HUES6 (cell line): Measurements from ENCODE around the gene TFDP3.
A peak's percentile ranks its signal among the peaks of the same experiment; 100 is the strongest.

Experiments used
- H3K27ac ChIP-seq: 2 replicates; pipeline ENCODE4 v1.7.0; 2013; ENCODE audit warnings: low read depth, mild to moderate bottlenecking, low read length, inconsistent platforms
- H3K27me3 ChIP-seq: 2 replicates; pipeline ENCODE4 v1.6.1; 2013; ENCODE audit warnings: low read length; ENCODE audit not compliant: control insufficient read depth, insufficient read depth
- H3K36me3 ChIP-seq: 2 replicates; pipeline ENCODE4 v1.6.1; 2013; ENCODE audit warnings: low read length; ENCODE audit not compliant: control insufficient read depth, insufficient read depth
- H3K4me1 ChIP-seq: 2 replicates; pipeline ENCODE4 v1.6.1; 2013; ENCODE audit warnings: low read length; ENCODE audit not compliant: control insufficient read depth, insufficient read depth
- H3K4me3 ChIP-seq: 2 replicates; pipeline ENCODE4 v1.5.1; 2013; ENCODE audit warnings: low read depth, low read length
- H3K9ac ChIP-seq: one replicate; pipeline ENCODE4 v1.6.1; 2013; ENCODE audit warnings: mild to moderate bottlenecking, low read length
- H3K9me3 ChIP-seq: 2 replicates; pipeline ENCODE4 v1.6.1; 2013; ENCODE audit warnings: low read depth, low read length; ENCODE audit not compliant: control insufficient read depth, insufficient read depth

TFDP3 gene

GRCh38 chrX:133218329-133218728, at the start of gene TFDP3:
Gene TFDP3 (minus strand): TSS chrX:133218354. CDS start chrX:133218259, 95 bp downstream.
- Histone ChIP-seq H3K36me3 (no peaks in the 10 kb centered on the region), H3K9ac (no peak within 1 kb of the TSS), H3K27ac (no peak within 1 kb of the TSS), H3K27me3 (peaks cover 4% of the 10 kb centered on the region; the same call in 1 of the 2 replicates), H3K4me3 (no peak within 1 kb of the TSS), H3K9me3 (no peaks in the 10 kb centered on the region), H3K4me1 (0 out of 2 replicates have a peak, but pooled peaks cover 1% of the 10 kb centered on the region)

DNA sequence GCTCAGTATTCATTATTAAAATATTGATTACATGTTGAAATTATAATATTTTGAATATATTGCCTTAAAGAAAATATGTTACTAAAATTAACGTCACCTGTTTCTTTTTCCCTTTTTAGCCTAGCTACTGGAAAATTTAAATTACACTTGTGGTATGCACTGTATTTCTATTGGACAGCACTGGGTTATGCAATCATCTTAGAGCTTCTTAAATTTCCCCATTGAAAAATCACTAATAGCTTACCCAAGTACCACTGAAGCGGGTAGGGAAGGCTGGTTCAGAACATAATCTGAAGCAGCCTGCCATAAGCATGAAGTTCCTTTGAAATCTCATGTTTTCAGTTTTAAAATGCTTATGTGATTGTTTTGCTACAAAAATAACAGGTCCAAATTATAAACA, 49.5 kb upstream of the TFDP3 start:
- Histone ChIP-seq H3K36me3 (no peaks in the 10 kb centered on the region), H3K27me3 (no peaks in the 10 kb centered on the region; the same call in 1 of the 2 replicates), H3K27ac (no peak overlapping the region), H3K4me1 (peaks cover 36% of the 10 kb centered on the region), H3K4me3 (no peak overlapping the region), H3K9ac (no peak overlapping the region), H3K9me3 (no peaks in the 10 kb centered on the region)

DNA sequence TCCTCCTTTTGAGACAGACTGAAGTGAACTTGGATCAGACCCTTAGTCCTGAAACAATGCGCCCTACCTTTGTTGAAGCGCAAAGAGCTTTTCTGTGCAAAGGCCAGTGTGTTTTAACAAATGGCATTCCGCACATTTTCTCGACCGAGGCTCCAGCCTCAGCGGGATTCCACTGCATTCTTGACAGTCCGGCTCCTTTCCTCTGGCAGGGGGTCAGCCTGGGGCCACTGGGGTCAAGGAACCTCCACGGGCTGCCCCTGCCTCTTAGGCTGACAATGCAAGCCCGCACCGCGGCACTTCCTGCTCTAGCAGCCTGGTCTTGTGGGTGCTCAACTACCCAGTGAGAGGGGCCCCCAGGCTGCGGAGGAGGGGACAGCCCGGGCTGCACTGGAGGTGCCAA, 47.2 kb upstream of the TFDP3 start:
- Histone ChIP-seq H3K36me3 (no peaks in the 10 kb centered on the region), H3K4me3 (peak overlapping the region; percentile 30; the same call in 1 of the 2 replicates), H3K9me3 (no peaks in the 10 kb centered on the region), H3K4me1 (peaks cover 36% of the 10 kb centered on the region), H3K27ac (peak overlapping the region; percentile 60; the same call in 1 of the 2 replicates), H3K9ac (peak overlapping the region; percentile 14), H3K27me3 (no peaks in the 10 kb centered on the region; the same call in 1 of the 2 replicates)

DNA sequence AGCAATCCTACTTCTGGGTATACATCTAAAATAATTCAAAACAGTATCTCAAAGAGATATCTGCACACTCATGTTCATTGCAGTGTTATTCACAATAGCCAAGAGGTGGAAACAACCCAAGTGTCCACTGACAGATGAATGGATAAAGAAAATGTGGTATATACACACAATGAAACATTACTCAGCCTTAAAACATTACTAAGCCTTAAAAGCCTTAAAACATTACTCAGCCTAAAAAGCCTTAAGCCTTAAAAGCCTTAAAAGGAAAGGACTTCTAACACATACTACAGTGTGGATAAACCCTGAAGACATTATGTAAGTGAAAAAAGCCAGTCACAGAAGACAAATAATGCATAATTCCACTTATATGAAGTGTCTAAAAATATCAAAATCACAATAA, 40.3 kb upstream of the TFDP3 start:
- no peaks in the 10 kb centered on the region for H3K36me3 ChIP-seq
- no peak overlapping the region for H3K27ac ChIP-seq
- no peaks in the 10 kb centered on the region for H3K27me3 ChIP-seq
- no peaks in the 10 kb centered on the region; the same call in 1 of the 2 replicates for H3K4me1 ChIP-seq
- H3K9me3 ChIP-seq: no peaks in the 10 kb centered on the region
- no peak overlapping the region for H3K4me3 ChIP-seq
- H3K9ac ChIP-seq: no peak overlapping the region

GRCh38 chrX:133254666-133255065, 36.5 kb upstream of the TFDP3 start:
- Histone ChIP-seq H3K27me3 (no peaks in the 10 kb centered on the region), H3K9me3 (no peaks in the 10 kb centered on the region), H3K4me3 (no peak overlapping the region), H3K9ac (no peak overlapping the region), H3K27ac (no peak overlapping the region), H3K36me3 (no peaks in the 10 kb centered on the region), H3K4me1 (peaks cover 15% of the 10 kb centered on the region)

- H3K27me3 ChIP-seq: no peaks in the 10 kb centered on the region
- H3K27ac ChIP-seq: no peak overlapping the region
- H3K9me3 ChIP-seq: peaks cover 20% of the 10 kb centered on the region
- no peaks in the 10 kb centered on the region for H3K36me3 ChIP-seq
- H3K4me1 ChIP-seq: peaks cover 29% of the 10 kb centered on the region
- H3K4me3 ChIP-seq: no peak overlapping the region
- H3K9ac ChIP-seq: no peak overlapping the region
Measured at GRCh38 chrX:133251204-133251603, 33.0 kb upstream of the TFDP3 start.

DNA sequence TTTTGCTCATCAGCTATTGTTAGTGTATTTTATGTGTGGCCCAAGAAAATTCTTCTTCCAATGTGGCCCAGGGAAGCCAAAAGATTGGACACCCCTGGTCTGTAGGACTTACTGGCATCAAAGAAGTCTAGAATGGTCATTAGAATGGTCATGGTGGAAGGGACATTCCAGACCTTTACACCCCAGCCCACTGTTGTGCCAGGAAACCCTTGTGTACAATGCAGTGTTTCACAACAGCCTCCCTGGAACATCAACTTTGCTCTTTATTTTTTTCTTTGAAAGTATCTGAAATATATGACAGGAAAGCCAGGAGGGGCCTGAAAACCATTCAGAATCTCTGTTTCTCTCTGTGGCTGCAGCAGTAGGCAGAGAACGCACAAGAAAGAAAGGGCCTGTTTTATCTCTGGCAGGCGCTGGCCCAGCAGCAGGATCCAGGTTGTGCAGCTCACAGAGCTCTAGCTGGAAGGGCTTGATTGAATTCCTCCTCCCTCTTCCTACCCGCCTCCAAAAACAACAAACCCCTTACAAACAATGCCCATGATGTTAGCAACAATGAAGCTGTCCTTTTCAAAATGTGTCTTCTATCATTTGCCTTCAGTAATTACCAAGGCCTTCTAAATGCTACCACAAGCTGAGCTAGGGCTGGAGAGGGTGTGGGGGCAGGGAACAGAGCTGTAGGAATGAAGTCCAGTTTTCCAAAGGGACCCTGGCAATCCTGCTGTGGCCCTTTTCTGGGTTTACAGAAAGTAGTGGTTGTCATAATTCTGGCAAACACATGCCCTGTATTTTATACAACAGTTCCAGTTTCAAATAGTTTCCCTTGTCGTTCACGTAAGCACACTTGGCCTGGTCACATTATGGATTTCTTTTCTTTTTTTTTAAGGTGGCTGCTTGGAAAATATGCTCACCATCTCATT, 32.3 kb upstream of the TFDP3 start:
- H3K9me3 ChIP-seq: peaks cover 28% of the 10 kb centered on the region
- H3K36me3 ChIP-seq: no peaks in the 10 kb centered on the region
- no peak overlapping the region for H3K27ac ChIP-seq
- H3K27me3 ChIP-seq: no peaks in the 10 kb centered on the region
- H3K9ac ChIP-seq: no peak overlapping the region
- H3K4me1 ChIP-seq: peaks cover 29% of the 10 kb centered on the region
- H3K4me3 ChIP-seq: no peak overlapping the region

DNA sequence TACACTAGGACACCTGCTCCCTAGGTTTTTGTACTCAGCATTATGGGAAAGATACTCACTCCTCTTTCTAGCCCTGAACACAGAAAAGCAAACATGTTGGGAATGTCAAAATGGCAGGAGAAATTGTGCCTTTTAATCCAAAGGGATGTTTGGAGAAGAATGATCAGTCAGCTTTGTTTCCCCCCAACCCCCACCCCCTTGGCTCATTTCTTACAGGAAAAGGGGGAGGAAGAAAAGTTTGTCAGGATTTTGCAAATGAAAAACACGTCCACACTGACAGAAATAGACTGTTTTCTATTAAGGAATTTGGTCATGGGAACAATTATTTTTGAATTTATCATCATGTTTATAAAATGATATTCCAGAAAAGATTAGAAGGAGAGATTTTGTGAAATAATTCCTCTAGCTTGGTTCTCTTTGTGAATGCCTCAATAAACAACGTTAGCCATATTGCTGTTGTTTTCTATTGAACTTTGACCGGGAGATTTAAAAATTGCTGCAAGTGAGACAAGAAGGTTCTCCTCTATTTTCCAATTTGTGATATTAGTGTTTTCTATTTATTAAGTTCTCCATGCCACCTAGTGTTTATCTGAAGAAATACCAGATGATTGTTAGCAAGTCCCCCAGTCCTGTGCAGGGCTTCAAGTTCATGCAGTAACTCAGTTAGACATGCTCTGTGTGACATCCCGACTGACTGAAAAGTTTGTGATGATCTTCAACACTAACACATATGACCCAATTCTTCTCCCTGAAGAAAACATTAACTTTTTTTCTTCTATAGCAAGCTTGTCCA, 31.3 kb upstream of the TFDP3 start:
- Histone ChIP-seq H3K4me3 (no peak overlapping the region), H3K9ac (no peak overlapping the region), H3K4me1 (peaks cover 29% of the 10 kb centered on the region), H3K27me3 (no peaks in the 10 kb centered on the region), H3K27ac (no peak overlapping the region), H3K36me3 (no peaks in the 10 kb centered on the region), H3K9me3 (peaks cover 29% of the 10 kb centered on the region)

DNA sequence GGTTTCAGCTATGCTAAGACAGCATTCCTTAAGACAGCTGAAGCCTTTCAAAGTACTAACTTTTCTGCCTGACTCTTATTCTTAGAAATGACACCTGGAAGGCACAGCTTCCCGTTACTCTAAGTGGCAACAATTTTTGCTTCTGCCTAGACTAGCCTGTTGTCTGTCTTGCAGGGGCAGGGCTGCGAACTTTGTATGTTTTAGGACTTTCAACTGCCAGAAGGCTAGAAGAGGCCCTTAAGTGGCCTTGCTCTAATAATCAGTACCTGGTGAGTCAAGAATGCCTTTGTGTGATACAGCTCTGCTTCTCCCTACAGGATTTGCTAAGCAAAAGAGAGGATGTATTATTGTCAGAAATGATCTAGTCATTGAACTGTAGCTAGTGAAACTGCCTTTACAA, 30.0 kb upstream of the TFDP3 start:
- Histone ChIP-seq H3K27ac (no peak overlapping the region), H3K4me1 (peaks cover 29% of the 10 kb centered on the region), H3K9ac (no peak overlapping the region), H3K27me3 (peaks cover under 1% of the 10 kb centered on the region; the same call in 1 of the 2 replicates), H3K9me3 (peaks cover 29% of the 10 kb centered on the region), H3K36me3 (no peaks in the 10 kb centered on the region), H3K4me3 (no peak overlapping the region)

DNA sequence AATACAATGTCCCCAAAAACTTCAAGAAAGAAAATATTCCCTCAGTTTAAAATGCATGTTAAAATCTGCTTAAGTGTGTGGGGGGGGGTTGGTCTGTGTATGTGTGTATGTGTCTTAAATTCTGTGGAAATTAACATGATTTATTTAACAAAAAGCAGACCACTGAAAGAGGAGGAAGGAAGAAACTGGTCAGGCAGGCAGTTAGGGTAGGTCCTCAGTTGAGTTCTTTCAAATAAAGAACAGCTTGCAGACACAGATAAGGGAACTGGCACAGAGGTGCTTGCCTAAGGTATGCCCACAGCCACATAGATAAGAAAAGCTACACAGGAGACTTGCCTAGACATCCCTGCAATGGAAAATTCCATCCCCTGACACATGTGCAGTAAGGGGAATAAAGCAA, 28.8 kb upstream of the TFDP3 start:
- H3K9me3 ChIP-seq: peaks cover 29% of the 10 kb centered on the region
- no peaks in the 10 kb centered on the region for H3K36me3 ChIP-seq
- no peak overlapping the region for H3K4me3 ChIP-seq
- H3K9ac ChIP-seq: no peak overlapping the region
- peaks cover 29% of the 10 kb centered on the region for H3K4me1 ChIP-seq
- no peak overlapping the region for H3K27ac ChIP-seq
- peaks cover 3% of the 10 kb centered on the region; the same call in 1 of the 2 replicates for H3K27me3 ChIP-seq

- Histone ChIP-seq H3K4me1 (no peaks in the 10 kb centered on the region), H3K27ac (no peak overlapping the region), H3K4me3 (no peak overlapping the region), H3K36me3 (no peaks in the 10 kb centered on the region), H3K9ac (no peak overlapping the region), H3K27me3 (peaks cover 84% of the 10 kb centered on the region), H3K9me3 (no peaks in the 10 kb centered on the region)
Measured at GRCh38 chrX:133235830-133236229, 17.7 kb upstream of the TFDP3 start.
